Amniotic stem cell (primary cell): ENCODE results near the gene WNT1.

Experiments
- DNase-seq: peaks from one replicate; lab custom pipeline; 2025; lab: John Stamatoyannopoulos, UW

WNT1 gene

GRCh38 chr12:48978291-48978740 lies at the start of gene WNT1:
TSS of gene WNT1 (plus strand) at chr12:48978322. CDS start at chr12:48978651, 329 bp downstream.
- DNase-seq, result no peak

DNA sequence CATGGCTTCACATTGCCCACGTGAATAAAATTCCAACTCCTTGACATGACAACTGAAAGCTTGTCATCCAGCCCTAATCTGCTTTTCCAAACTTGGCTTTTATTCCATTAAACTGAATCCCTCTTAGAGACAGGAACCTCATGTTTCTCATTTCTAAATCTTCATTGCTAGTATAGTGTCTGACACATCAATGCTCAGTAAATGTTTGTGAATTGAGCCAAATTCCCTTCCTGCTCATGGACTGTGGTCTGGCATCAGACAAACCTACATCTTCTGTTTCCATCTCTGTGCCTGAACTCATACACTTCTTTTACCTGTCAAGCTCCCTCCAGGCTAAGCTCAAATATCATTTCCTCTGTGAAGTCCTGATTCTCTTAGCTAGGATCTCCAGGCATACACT lies 48.6 kb upstream of the WNT1 start:
- no peak for DNase-seq

GRCh38 chr12:48930475-48930874 lies 47.6 kb upstream of the WNT1 start:
- DNase-seq, result no peak

GRCh38 chr12:48932878-48933277 lies 45.2 kb upstream of the WNT1 start:
- no peak for DNase-seq

- no peak for DNase-seq
Measured at GRCh38 chr12:48933664-48934311, 44.3 kb upstream of the WNT1 start.

DNA sequence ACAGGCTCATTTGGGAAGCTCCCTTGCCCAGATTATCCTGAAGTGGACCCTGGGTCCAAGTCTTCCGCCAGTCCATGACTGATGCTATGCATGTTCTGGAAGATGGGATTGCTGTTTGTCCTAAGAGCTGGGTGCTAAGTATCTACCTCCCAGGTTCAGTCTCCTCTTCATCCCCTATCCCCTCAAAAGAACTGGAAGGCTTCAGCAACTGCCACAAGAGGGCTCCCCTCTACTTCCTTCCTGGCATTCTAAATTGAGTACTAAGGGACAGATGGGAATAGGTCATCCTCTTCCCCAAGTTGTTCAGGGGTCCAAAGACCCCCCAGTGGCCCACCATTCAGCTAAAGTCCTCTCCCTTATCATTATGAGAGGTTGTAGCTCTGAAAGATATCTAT lies 43.8 kb upstream of the WNT1 start:
- DNase-seq, result no peak

DNA sequence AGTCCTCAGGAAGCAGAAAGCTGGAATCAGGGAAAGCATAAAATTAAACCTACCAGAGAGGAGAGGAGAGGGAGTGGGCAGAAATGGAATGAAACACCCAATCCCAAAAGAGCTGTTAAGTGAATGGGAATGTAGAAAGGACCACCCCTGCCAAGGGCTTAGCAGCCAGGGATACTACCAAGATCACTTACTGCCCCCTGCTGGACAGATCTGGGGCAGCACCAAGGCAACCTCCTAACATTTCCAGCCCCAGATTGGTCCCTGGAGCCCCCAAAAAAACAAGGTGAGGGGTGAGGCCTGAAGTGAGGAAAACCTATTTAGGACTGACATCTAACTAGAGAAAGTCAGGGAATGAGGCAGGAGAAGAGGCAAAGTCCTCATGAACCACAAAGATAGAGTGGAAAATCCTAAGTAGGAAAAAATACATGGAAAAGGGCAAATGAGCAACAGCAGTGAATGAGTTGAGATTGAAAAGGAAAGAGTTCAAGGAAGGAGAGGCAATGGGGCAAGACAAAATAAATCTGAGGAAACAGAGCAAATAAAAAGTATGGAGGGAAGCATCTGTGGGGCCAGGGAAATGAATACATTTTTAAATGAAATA lies 41.6 kb upstream of the WNT1 start:
- peak; percentile 26 for DNase-seq

DNA sequence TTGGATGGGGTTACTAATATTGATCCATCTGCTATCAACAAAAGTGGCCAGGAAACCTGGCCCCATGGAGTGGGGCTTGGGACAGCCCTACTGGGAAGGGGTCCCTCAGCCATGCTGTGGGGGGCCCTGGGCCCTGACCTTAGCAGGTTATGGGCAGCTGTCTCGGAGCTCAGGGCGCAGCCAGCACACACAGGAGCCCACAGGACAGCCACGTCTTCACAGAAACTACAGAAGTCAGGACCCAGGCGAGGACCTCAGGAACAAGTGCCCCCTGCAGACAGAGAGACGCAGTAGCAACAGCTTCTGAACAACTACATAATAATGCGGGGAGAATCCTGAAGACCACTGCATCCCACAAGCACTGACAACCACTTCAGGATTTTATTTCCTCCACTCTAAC lies 41.0 kb upstream of the WNT1 start:
- no peak for DNase-seq

GRCh38 chr12:48938805-48939204 lies 39.3 kb upstream of the WNT1 start:
- DNase-seq, result no peak

GRCh38 chr12:48940181-48940580 lies 37.9 kb upstream of the WNT1 start:
- DNase-seq, result no peak

GRCh38 chr12:48943221-48943620 lies 34.9 kb upstream of the WNT1 start:
- no peak for DNase-seq

GRCh38 chr12:48946205-48946604 lies 31.9 kb upstream of the WNT1 start:
- DNase-seq, result no peak

DNA sequence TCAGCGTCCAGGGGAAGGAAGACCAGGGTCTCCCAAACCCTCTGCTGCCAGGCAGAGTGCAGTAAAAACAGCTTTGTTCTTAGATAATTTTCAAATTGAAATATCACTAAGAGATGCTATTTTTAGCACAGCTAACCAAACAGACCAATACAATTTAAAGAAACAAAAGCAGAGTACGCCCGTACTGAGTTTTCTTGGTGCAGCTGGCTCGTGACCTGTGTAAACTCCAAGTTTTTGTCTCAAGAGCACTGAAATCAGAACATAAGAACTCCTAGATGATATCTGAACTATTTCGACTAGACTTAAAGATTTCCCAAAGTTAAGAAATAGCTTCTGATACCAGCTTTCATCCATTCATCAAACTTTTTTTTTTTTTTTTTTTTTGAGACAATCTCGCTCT lies 31.2 kb upstream of the WNT1 start:
- no peak for DNase-seq

DNA sequence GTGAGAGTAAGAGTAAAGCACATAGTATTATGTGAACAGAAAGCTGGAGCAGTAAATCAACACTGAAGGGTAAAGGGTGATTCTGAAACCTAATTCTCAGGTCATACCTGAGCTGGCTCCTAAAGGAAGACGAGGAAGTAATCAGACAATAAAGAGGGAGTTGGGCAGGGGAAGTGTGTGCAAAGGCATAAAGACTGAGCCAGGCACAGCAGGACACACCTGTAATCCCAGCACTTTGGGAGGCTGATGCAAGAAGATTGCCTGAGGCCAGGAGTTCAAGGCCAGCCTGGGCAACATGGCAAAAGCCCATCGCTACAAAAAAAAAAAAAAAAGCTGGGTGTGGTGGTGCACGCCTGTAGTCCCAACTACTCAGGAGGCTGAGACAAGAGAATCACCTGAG lies 30.4 kb upstream of the WNT1 start:
- DNase-seq, result no peak

DNA sequence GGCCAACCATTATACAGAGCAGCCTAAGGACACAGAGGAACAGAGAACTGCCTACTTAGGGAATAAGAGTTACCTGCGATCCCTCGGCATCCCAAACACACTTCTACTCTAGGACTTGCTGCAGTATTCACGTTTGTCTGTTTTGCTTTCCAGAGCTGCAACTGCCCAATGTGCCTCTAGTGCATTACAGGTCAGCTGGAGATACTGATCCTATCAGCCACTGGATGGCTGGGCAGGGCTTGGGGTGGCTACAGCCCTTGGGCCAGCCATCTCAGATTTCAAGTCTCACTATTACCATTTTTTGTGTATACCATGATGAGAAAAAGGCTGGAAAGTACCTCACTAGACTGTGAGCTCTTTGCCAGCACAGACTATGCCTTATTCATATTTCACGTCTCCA lies 25.4 kb upstream of the WNT1 start:
- DNase-seq, result no peak

GRCh38 chr12:48954061-48954460 lies 24.1 kb upstream of the WNT1 start:
- DNase-seq, result no peak

DNA sequence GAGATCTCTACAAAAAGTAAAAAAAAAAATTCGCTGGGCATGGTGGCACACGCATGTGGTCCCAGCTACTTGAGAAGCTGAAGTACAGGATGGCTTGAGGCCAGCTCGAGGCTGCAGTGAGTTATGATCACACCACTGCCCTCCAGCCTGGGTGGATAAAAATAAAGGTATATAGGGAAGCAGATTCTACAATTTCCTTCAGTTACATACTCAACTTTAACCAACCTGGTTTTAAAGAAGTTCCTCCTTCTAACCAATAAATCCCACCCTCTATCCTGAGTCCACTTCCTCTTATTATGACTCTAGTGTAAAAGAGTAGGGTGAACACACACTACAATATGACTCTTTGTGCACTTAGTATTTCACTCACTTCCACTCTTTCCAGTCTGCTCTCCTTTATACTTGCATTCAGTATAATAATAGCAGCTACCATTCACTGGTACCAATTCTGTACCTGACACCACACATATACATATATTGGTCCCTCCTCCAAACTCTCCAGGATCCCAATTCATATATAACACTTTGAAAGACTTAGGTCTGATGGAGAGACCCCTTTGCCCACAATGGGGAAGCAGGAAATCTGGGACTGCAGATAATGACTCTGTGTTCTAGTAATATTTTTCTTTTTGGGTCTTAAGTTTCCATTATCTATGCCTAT lies 23.2 kb upstream of the WNT1 start:
- no peak for DNase-seq

GRCh38 chr12:48956279-48957140 lies 21.6 kb upstream of the WNT1 start:
- peak; percentile 91 for DNase-seq

- DNase-seq, result peak; percentile 87
Measured at GRCh38 chr12:48957141-48958048, 20.7 kb upstream of the WNT1 start, which contains the start of gene ARF3. TSS of gene ARF3 (minus strand) at chr12:48957487. CDS start at chr12:48941095, 16,392 bp downstream.

- DNase-seq, result no peak
Measured at GRCh38 chr12:48958049-48958388, 20.1 kb upstream of the WNT1 start.

GRCh38 chr12:48960834-48961233 lies 17.3 kb upstream of the WNT1 start:
- DNase-seq, result no peak
